ENCODE results near the gene GALE. TPM values are rescaled to one million over a fixed set of nuclear protein-coding genes. Genes with fewer than 3 reads are reported as not detected.
"Not testable (repeated sequence)": the region's sequence is repeated elsewhere in the genome, so short reads cannot be mapped to it uniquely, and the experiment has no call there.

Gene GALE
- total RNA-seq (2014; rRNA removed) = 86.0 and 86.4 TPM in 2 replicates
- Bru-seq, nascent RNA = percentile 86 among the genes with signal in this experiment
- BruChase-seq, experiment 1, labeled RNA remaining after a 6-hour chase = percentile 85 among the genes with signal in this experiment
- percentile 75 among the genes with signal in this experiment for BruChase-seq, experiment 2, labeled RNA remaining after a 2-hour chase
- long read RNA-seq, transcript GALE-216 (12 exons, 1,566 nt) = major isoform, 40 of 115 reads
- long read RNA-seq, partial matches to known transcripts = 17 of 115 reads
- long read RNA-seq, other reads (novel, unspliced or antisense) = 52 of 115 reads

DNA sequence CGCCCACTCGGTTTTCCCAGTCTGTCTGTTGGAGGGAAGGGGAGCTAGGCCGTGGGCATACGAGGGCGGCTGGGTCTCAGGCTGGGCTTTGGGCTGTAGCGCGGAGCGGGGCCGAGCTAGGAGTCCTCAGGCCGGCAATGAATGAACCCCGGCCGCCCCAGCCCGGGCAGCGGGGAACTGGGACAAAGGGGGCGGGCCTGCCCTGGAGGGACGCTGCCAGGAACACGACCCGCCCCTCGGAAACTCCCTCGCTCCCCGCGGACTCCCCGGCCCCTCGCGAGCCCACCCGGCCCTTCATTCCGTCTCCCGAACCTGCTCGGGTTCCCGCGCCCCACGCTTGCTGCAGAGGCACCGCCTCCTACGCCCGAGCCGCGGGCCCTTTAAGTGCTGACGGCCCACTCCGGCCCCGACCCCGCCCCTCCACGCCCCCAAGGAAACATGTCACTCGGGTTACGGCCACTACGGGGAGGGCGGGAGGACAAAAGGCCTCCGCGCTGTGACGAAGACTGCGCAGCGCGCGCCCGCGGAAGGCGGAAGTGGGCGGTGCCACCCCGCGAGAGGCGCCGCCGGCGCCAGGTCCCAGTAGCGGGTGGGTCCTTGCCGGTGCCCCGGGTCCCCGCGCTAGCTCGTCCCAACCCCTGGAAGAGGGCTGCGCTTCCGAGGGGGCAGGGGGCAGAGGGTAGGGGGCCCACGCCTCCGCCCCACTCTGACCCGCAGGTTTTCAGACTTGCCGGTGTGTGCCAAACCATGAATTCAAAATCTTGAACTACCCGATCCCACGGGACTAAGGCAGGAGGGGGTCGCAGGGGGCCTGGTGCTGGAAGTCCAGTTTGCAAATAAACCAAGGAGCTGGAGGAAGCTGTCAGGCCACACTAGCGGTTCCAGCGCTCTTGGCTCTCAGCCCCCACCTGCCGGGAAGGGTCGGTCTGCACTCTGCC lies at the start of gene GALE:
Gene GALE (minus strand): TSS at position 355 of the 938 bp plus-strand sequence. CDS start 1,747 bp downstream, outside the sequence.
- Histone ChIP-seq H3K36me3 (ENCODE audit: low read depth, low read length) (peaks cover 8% of the 10 kb centered on the region; the same call in 1 of the 2 replicates), H3K79me2 (ENCODE audit: low read length) (peaks cover 10% of the 10 kb centered on the region), H3K27me3 (ENCODE audit: low read length) (no peaks in the 10 kb centered on the region), H4K20me1 (ENCODE audit: low read length) (no peaks in the 10 kb centered on the region), H3K9ac (ENCODE audit: low read length) (peak within 1 kb of the TSS; percentile 93), H3K4me1 (ENCODE audit: insufficient read depth, low read length) (peaks cover 21% of the 10 kb centered on the region), H3K4me2 (ENCODE audit: low read length) (peak within 1 kb of the TSS; percentile 97), H2AFZ (ENCODE audit: low read length) (peak within 1 kb of the TSS; percentile 91), H3K27ac (ENCODE audit: low read length) (peak within 1 kb of the TSS; percentile 96), H3K9me2 (replicated peaks; ENCODE audit: low read length) (no peaks in the 10 kb centered on the region), H3K4me3 (ENCODE audit: low read length) (peak within 1 kb of the TSS; percentile 93), H3K9me3 (ENCODE audit: low read length) (no peaks in the 10 kb centered on the region), H3F3A (ENCODE audit: low read length, unreplicated experiment) (no peaks in the 10 kb centered on the region)
- TF ChIP-seq EZH2phosphoT487 (IDR thresholded peaks at IDR 0.05; ENCODE audit: borderline replicate concordance, low read length) (no peak), EZH2 (IDR thresholded peaks at IDR 0.05; ENCODE audit: low read length, unreplicated experiment) (no peak)
- TF ChIP-seq, protein P1, sequence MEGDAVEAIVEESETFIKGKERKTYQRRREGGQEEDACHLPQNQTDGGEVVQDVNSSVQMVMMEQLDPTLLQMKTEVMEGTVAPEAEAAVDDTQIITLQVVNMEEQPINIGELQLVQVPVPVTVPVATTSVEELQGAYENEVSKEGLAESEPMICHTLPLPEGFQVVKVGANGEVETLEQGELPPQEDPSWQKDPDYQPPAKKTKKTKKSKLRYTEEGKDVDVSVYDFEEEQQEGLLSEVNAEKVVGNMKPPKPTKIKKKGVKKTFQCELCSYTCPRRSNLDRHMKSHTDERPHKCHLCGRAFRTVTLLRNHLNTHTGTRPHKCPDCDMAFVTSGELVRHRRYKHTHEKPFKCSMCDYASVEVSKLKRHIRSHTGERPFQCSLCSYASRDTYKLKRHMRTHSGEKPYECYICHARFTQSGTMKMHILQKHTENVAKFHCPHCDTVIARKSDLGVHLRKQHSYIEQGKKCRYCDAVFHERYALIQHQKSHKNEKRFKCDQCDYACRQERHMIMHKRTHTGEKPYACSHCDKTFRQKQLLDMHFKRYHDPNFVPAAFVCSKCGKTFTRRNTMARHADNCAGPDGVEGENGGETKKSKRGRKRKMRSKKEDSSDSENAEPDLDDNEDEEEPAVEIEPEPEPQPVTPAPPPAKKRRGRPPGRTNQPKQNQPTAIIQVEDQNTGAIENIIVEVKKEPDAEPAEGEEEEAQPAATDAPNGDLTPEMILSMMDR (conservative IDR thresholded peaks at IDR 0.05; ENCODE audit: low read depth, low read length) = no peak
- peak; percentile 57 for ATAC-seq
- intact Hi-C loops (cut with micrococcal nuclease) = loop anchor here (5.0 kb wide), 1 partner anchor 117 kb away; no protein-coding TSS in a partner anchor
- ChIA-PET CTCF (interaction anchor here (1.3 kb wide), 1 partner anchor 29 kb away, joined by 4 read pairs; no protein-coding TSS in a partner anchor), POLR2A (ENCODE audit: unreplicated experiment) (no interaction called here)
- peak; percentile 93 for DNase-seq
- BruUV-seq (replicated peaks) = no TSS peak

DNA sequence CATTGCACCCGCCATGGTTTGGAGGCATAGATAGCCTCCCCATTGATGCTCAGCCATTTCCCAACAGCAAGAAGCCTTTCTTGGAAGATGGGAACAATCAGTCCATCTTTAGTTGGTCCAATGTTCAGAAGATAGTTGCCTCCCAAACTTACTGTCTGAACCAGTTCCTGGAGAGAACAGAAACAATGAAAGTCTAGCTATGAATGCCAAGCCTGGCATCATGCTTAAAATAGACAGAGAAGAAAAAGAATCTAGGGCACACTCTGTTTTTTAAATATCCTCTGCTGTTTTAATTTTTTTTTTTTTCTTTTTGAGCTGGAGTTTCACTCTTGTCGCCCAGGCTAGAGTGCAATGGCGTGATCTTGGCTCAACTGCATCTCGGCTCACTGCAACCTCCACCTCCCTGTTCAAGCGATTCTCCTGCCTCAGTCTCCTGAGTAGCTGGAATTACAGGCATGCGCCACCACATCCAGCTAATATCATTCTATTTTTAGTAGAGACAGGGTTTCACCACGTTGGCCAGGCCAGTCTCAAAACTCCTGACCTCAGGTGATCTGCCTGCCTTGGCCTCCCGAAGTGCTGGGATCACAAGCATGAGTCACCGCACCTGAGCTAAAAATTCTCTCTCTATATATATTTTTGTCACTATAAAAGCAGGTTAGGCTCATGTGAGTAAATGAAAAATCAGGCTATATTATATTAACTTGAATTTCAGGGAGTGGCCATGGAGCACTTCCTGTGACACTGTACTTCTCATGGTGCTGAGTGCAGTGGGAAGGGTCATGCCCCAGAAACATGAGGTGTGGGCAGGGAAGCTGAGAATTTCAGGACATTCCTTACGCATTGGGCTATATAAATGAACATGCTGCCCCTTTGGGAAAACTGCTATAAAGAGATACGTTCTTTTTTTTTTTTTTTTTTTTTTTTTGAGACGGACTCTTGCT lies 48.4 kb upstream of the GALE start:
- H3K27me3 ChIP-seq (ENCODE audit: low read length) = no peaks in the 10 kb centered on the region
- no peaks in the 10 kb centered on the region for H3K79me2 ChIP-seq (ENCODE audit: low read length)
- H3K9ac ChIP-seq (ENCODE audit: low read length) = no peak overlapping the region
- no peaks in the 10 kb centered on the region for H3K9me2 ChIP-seq (replicated peaks; ENCODE audit: low read length)
- POLR2A ChIA-PET (ENCODE audit: unreplicated experiment) = no interaction called here
- no peaks in the 10 kb centered on the region for H3K4me1 ChIP-seq (ENCODE audit: insufficient read depth, low read length)
- no peak overlapping the region for H3K4me2 ChIP-seq (ENCODE audit: low read length)
- H3K4me3 ChIP-seq (ENCODE audit: low read length) = no peak overlapping the region
- CTCF ChIA-PET = no interaction called here
- BruUV-seq (replicated peaks) = no TSS peak
- DNase-seq = no peak
- H2AFZ ChIP-seq (ENCODE audit: low read length) = no peak overlapping the region
- H3K27ac ChIP-seq (ENCODE audit: low read length) = no peak overlapping the region
- no peaks in the 10 kb centered on the region for H4K20me1 ChIP-seq (ENCODE audit: low read length)
- TF ChIP-seq, protein P1 (conservative IDR thresholded peaks at IDR 0.05; ENCODE audit: low read depth, low read length) = no peak
- TF ChIP-seq EZH2 (IDR thresholded peaks at IDR 0.05; ENCODE audit: low read length, unreplicated experiment) = no peak
- TF ChIP-seq EZH2phosphoT487 (IDR thresholded peaks at IDR 0.05; ENCODE audit: borderline replicate concordance, low read length) = no peak
- H3K36me3 ChIP-seq (ENCODE audit: low read depth, low read length) = peaks cover 18% of the 10 kb centered on the region
- H3F3A ChIP-seq (ENCODE audit: low read length, unreplicated experiment) = no peaks in the 10 kb centered on the region
- ATAC-seq = no peak
- intact Hi-C loops (cut with micrococcal nuclease) = no loop called here
- no peaks in the 10 kb centered on the region for H3K9me3 ChIP-seq (ENCODE audit: low read length)

DNA sequence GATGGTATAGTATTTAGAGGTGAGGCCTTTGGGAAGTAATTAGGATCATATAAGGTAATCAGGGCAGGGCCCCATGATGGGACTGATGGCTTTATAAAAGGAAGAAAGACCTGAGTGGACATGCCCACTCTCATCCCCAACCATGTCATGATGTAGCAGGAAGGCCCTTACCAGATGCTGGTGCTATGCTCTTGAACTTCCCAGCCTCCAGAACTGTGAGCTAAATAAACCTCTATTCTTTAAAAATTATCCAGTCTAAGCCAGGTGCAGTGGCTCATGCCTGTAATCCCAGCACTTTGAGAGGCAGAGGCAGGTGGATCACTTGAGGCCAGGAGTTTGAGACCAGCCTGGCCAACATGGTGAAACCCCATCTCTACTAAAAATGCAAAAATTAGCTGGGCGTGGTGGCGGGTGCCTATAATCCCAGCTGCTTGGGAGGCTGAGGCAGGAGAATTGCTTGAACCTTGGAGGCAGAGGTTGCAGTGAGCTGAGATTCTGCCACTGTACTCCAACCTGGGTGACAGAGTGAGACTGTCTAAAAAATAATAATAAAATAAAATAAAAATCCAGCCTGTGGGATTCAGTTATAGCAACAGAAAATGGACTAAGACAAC lies 47.0 kb upstream of the GALE start:
- CTCF ChIA-PET; H3K27ac ChIP-seq (ENCODE audit: low read length); H3K79me2 ChIP-seq (ENCODE audit: low read length); POLR2A ChIA-PET (ENCODE audit: unreplicated experiment); H3K4me1 ChIP-seq (ENCODE audit: insufficient read depth, low read length); DNase-seq; intact Hi-C loops (cut with micrococcal nuclease); H2AFZ ChIP-seq (ENCODE audit: low read length); H4K20me1 ChIP-seq (ENCODE audit: low read length); H3K4me2 ChIP-seq (ENCODE audit: low read length); H3K9me2 ChIP-seq (replicated peaks; ENCODE audit: low read length); BruUV-seq (replicated peaks); H3K4me3 ChIP-seq (ENCODE audit: low read length); H3K9me3 ChIP-seq (ENCODE audit: low read length); H3K27me3 ChIP-seq (ENCODE audit: low read length); H3K9ac ChIP-seq (ENCODE audit: low read length); H3F3A ChIP-seq (ENCODE audit: low read length, unreplicated experiment); ATAC-seq: not testable (repeated sequence)
- H3K36me3 ChIP-seq (ENCODE audit: low read depth, low read length) = peaks cover 18% of the 10 kb centered on the region
